ENCODE measurements around the gene KLHL11.
"Not testable (repeated sequence)": the region's sequence is repeated elsewhere in the genome, so short reads cannot be mapped to it uniquely, and the experiment has no call there.

The KLHL11 gene

DNA sequence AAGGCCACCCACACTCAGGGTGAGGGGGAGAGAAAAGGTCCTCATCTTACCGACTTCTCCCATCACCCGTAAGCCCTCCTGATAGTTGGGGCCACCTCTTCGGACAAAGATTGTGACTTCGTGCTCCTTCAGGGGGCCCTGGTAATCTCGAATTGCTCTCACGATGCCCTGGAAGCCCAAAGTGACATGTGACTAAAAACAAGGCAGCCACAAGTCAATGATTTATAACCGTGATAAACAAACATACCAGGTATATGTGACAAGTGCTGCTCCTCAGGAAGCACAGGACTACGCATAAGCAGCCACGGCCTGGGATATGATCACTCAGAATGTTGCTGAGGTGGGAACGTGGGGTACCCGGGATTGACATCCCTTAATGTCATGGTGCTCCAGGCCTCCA lies 36.4 kb upstream of the KLHL11 start:
- Histone ChIP-seq H2AFZ (ENCODE audit: low read depth, low read length) (no peak overlapping the region), H3K36me3 (ENCODE audit: insufficient read depth, low read length) (peaks cover 91% of the 10 kb centered on the region), H3K27me3 (ENCODE audit: insufficient read depth, low read length) (no peaks in the 10 kb centered on the region), H3K9me3 (ENCODE audit: low read length) (no peaks in the 10 kb centered on the region), H3K4me1 (ENCODE audit: insufficient read depth, low read length) (no peaks in the 10 kb centered on the region), H3K4me3 (ENCODE audit: low read length) (no peak overlapping the region)

- Histone ChIP-seq H3K27me3 (ENCODE audit: insufficient read depth, low read length) (no peaks in the 10 kb centered on the region), H3K36me3 (ENCODE audit: insufficient read depth, low read length) (peaks cover 93% of the 10 kb centered on the region), H3K9me3 (ENCODE audit: low read length) (no peaks in the 10 kb centered on the region)
Observed at GRCh38 chr17:41896726-41897125, 31.5 kb upstream of the KLHL11 start.

DNA sequence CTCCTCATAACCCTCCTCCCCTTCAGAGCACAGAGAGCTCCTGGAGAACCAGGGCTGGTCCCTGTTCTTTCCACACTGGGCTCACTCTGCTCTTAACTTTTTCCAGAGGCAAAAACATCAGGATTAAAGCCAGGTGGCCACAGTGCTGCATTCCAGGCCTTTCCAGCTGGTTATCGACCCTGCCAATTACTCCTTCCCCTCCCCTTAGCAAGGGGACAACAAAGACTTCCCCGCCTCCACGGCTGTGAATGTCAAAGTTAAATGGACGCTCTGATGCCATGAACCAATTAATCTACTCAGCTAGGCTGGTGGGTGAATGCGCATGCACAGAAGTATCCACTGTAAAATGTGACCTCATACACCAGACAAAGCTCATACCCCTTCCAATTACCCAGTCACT lies 30.4 kb upstream of the KLHL11 start:
- Histone ChIP-seq H3K4me3 (ENCODE audit: low read length) (no peak overlapping the region), H2AFZ (ENCODE audit: low read depth, low read length) (no peak overlapping the region), H3K36me3 (ENCODE audit: insufficient read depth, low read length) (peaks cover 91% of the 10 kb centered on the region), H3K4me1 (ENCODE audit: insufficient read depth, low read length) (no peaks in the 10 kb centered on the region), H3K27me3 (ENCODE audit: insufficient read depth, low read length) (no peaks in the 10 kb centered on the region), H3K9me3 (ENCODE audit: low read length) (no peaks in the 10 kb centered on the region)

More at GRCh38 chr17:41896726-41897125, 31.5 kb upstream of the KLHL11 start:
- no peak overlapping the region for H3K4me3 ChIP-seq (ENCODE audit: low read length)
- no peak overlapping the region for H2AFZ ChIP-seq (ENCODE audit: low read depth, low read length)
- no peaks in the 10 kb centered on the region for H3K4me1 ChIP-seq (ENCODE audit: insufficient read depth, low read length)

GRCh38 chr17:41894791-41895331 lies 29.6 kb upstream of the KLHL11 start:
- Histone ChIP-seq H3K27me3 (ENCODE audit: insufficient read depth, low read length) (no peaks in the 10 kb centered on the region), H3K36me3 (ENCODE audit: insufficient read depth, low read length) (peaks cover 92% of the 10 kb centered on the region), H3K9me3 (ENCODE audit: low read length) (no peaks in the 10 kb centered on the region), H2AFZ (ENCODE audit: low read depth, low read length) (no peak overlapping the region), H3K4me1 (ENCODE audit: insufficient read depth, low read length) (no peaks in the 10 kb centered on the region), H3K4me3 (ENCODE audit: low read length) (no peak overlapping the region)

DNA sequence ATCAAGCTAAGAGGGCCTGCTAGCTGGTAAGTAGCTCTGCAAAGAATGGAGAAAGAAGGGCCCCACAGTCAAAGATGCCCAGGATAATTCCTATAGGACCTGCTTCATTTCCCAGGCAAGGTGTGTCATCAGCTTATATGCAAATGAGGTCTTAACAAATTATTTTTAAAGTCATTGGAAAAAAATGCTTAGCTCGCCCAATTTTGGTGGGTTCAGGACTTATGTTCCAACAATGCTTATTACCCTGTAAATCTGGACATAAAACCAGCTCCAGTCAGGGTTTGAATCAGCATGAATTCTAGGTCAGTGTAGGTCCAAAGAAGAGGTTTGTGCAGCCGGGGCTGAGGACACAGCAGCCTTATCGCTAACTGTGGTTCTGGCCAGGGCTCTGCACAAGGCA lies 28.2 kb upstream of the KLHL11 start:
- no peaks in the 10 kb centered on the region for H3K9me3 ChIP-seq (ENCODE audit: low read length)
- no peaks in the 10 kb centered on the region for H3K4me1 ChIP-seq (ENCODE audit: insufficient read depth, low read length)
- H3K27me3 ChIP-seq (ENCODE audit: insufficient read depth, low read length), result no peaks in the 10 kb centered on the region
- H3K4me3 ChIP-seq (ENCODE audit: low read length), result no peak overlapping the region
- no peak overlapping the region for H2AFZ ChIP-seq (ENCODE audit: low read depth, low read length)
- peaks cover 90% of the 10 kb centered on the region for H3K36me3 ChIP-seq (ENCODE audit: insufficient read depth, low read length)

DNA sequence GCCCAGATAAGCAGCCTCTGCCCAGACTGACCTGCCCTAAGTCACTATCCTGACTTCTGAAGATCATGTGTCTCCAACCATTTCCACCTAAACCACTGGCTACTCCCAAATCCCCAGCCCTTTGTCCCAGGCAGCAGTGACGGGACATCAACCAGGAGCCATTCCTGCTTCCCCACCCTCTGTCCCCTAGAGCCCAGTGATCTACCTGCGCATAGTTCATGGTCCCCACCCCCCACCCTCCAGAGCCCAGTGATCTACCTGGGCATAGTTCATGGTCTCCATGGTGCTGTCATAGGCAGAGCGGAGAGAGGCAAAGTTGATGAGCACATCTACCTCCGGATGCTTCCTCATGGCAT lies 26.8 kb upstream of the KLHL11 start:
- H2AFZ ChIP-seq (ENCODE audit: low read depth, low read length), result no peak overlapping the region
- no peaks in the 10 kb centered on the region for H3K27me3 ChIP-seq (ENCODE audit: insufficient read depth, low read length)
- H3K9me3 ChIP-seq (ENCODE audit: low read length), result no peaks in the 10 kb centered on the region
- no peaks in the 10 kb centered on the region for H3K4me1 ChIP-seq (ENCODE audit: insufficient read depth, low read length)
- peaks cover 90% of the 10 kb centered on the region for H3K36me3 ChIP-seq (ENCODE audit: insufficient read depth, low read length)
- H3K4me3 ChIP-seq (ENCODE audit: low read length), result no peak overlapping the region

DNA sequence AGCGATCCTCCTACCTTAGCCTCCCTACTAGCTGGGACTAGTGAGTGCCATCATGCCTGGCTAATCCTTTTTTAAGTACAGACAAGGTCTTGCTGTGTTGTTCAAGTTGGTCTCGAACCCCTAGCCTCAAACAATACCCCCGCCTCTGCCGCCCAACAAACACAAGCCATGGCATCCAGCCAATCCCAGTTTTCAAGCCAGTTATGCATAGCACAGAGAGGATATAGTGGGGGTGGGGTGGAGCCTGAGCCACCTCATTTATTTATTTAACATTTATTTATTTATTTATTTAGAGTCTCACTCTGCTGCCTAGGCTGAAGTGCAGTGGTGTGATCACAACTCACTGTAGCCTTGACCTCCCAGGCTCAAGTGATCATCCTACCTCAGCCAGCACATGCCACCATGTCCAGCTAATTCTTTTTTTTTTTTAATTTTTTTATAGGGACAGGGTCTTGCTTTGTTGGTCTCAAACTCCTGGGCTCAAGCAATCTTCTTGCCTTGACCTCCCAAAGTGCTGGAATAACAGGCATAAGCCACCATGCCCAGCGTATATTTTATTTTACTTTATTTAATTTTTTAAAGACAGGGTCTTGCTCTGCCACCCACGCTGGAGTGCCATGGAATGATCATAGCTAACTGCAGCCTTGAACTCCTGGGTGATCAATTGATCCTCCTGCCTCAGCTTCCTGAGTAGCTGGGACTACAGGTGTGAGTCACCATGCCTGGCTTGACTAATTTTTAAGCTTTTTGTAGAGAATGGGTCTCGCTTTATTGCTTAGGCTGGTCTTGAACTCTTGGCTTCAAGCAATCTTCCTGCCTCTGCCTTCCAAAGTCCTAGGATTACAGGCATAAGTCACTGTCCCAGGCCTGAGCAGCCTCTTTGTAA lies 26.2 kb upstream of the KLHL11 start:
- H3K27me3 ChIP-seq (ENCODE audit: insufficient read depth, low read length), result no peaks in the 10 kb centered on the region
- peaks cover 3% of the 10 kb centered on the region for H3K4me1 ChIP-seq (ENCODE audit: insufficient read depth, low read length)
- H2AFZ ChIP-seq (ENCODE audit: low read depth, low read length), result no peak overlapping the region
- H3K36me3 ChIP-seq (ENCODE audit: insufficient read depth, low read length), result peaks cover 87% of the 10 kb centered on the region
- H3K9me3 ChIP-seq (ENCODE audit: low read length), result no peaks in the 10 kb centered on the region
- H3K4me3 ChIP-seq (ENCODE audit: low read length), result no peak overlapping the region

- Histone ChIP-seq H3K36me3 (ENCODE audit: insufficient read depth, low read length) (peaks cover 87% of the 10 kb centered on the region), H3K4me1 (ENCODE audit: insufficient read depth, low read length) (peaks cover 10% of the 10 kb centered on the region), H3K27me3 (ENCODE audit: insufficient read depth, low read length) (no peaks in the 10 kb centered on the region), H3K4me3 (ENCODE audit: low read length) (no peak overlapping the region), H2AFZ (ENCODE audit: low read depth, low read length) (no peak overlapping the region), H3K9me3 (ENCODE audit: low read length) (no peaks in the 10 kb centered on the region)
Observed at GRCh38 chr17:41888332-41888965, 23.2 kb upstream of the KLHL11 start.

- Histone ChIP-seq H3K9me3 (ENCODE audit: low read length) (no peaks in the 10 kb centered on the region), H3K27me3 (ENCODE audit: insufficient read depth, low read length) (no peaks in the 10 kb centered on the region), H2AFZ (ENCODE audit: low read depth, low read length) (no peak overlapping the region), H3K4me1 (ENCODE audit: insufficient read depth, low read length) (peaks cover 10% of the 10 kb centered on the region), H3K4me3 (ENCODE audit: low read length) (no peak overlapping the region), H3K36me3 (ENCODE audit: insufficient read depth, low read length) (peaks cover 84% of the 10 kb centered on the region)
Observed at GRCh38 chr17:41885733-41886132, 20.5 kb upstream of the KLHL11 start.

- Histone ChIP-seq H3K4me3 (ENCODE audit: low read length) (no peak overlapping the region), H2AFZ (ENCODE audit: low read depth, low read length) (no peak overlapping the region), H3K9me3 (ENCODE audit: low read length) (peaks cover 4% of the 10 kb centered on the region), H3K36me3 (ENCODE audit: insufficient read depth, low read length) (peaks cover 87% of the 10 kb centered on the region), H3K27me3 (ENCODE audit: insufficient read depth, low read length) (no peaks in the 10 kb centered on the region), H3K4me1 (ENCODE audit: insufficient read depth, low read length) (peaks cover 10% of the 10 kb centered on the region)
Observed at GRCh38 chr17:41882756-41883155, 17.5 kb upstream of the KLHL11 start.

- Histone ChIP-seq H3K27me3 (ENCODE audit: insufficient read depth, low read length) (no peaks in the 10 kb centered on the region), H3K4me3 (ENCODE audit: low read length) (no peak overlapping the region), H3K4me1 (ENCODE audit: insufficient read depth, low read length) (no peaks in the 10 kb centered on the region), H3K36me3 (ENCODE audit: insufficient read depth, low read length) (peaks cover 70% of the 10 kb centered on the region), H2AFZ (ENCODE audit: low read depth, low read length) (no peak overlapping the region), H3K9me3 (ENCODE audit: low read length) (peaks cover 4% of the 10 kb centered on the region)
Observed at GRCh38 chr17:41880130-41880529, 14.9 kb upstream of the KLHL11 start.

DNA sequence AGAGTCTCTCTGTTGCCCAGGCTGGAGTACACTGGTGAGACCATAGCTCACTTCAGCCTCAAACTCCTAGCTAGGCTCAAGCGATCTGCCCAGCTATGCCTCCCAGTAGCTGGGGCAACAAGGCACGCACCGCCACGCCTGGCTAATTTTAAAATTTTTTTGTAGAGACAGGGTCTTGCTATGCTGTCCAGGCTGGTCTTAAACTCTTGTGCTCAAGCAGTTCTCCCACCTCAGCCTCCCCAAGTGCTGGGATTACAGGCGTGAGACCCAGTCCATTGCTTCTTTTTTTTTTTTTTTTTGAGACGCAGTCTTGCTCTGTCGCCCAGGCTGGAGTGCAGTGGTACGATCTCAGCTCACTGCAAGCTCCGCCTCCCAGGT lies 9.1 kb upstream of the KLHL11 start:
- H3K4me1 ChIP-seq (ENCODE audit: insufficient read depth, low read length); H2AFZ ChIP-seq (ENCODE audit: low read depth, low read length); H3K4me3 ChIP-seq (ENCODE audit: low read length); H3K9me3 ChIP-seq (ENCODE audit: low read length); H3K27me3 ChIP-seq (ENCODE audit: insufficient read depth, low read length): not testable (repeated sequence)
- peaks cover 72% of the 10 kb centered on the region for H3K36me3 ChIP-seq (ENCODE audit: insufficient read depth, low read length)

DNA sequence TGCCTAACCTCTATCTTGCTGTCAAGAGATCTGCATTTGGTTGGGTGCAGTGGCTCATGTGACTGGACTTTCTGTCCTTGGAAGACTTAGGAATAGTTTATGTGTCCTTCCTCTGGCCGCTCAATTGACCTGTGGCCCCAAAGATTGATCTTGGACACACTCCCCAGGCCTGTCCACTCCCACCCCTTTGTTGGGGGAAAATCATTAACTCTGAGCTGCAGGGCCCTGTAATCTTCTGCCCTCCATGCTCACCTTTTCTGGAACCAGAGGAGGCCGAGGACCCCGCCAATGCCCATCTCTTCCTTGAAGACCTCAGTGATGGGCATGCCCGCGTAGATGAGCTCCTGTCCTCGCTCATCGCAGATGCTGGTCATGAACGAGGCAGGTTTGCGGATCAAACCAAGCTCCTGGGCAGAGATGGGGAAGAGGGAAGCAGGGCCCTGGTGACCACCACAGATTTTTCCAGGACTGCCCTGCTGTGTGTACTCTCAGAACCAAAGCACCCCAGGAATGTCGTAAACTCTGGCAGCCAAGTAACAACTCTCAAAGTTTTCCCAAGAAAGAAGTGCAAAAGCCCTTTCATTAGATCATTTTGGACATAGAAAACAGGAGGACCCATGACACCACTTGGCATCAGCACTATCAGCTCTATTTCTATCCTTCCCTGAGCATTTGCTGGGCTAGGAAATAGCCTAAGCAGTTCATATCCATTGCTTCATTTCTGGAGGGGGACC lies 8.5 kb upstream of the KLHL11 start:
- no peaks in the 10 kb centered on the region for H3K4me1 ChIP-seq (ENCODE audit: insufficient read depth, low read length)
- H3K36me3 ChIP-seq (ENCODE audit: insufficient read depth, low read length), result peaks cover 72% of the 10 kb centered on the region
- H3K27me3 ChIP-seq (ENCODE audit: insufficient read depth, low read length), result no peaks in the 10 kb centered on the region
- peaks cover 4% of the 10 kb centered on the region for H3K9me3 ChIP-seq (ENCODE audit: low read length)
- no peak overlapping the region for H3K4me3 ChIP-seq (ENCODE audit: low read length)
- no peak overlapping the region for H2AFZ ChIP-seq (ENCODE audit: low read depth, low read length)

Measured in neuron (in vitro differentiated cells).